ENCODE results near the gene SLC16A5.
"Not testable (repeated sequence)": the region's sequence is repeated elsewhere in the genome, so short reads cannot be mapped to it uniquely, and the experiment has no call there.

The SLC16A5 gene, protein sequence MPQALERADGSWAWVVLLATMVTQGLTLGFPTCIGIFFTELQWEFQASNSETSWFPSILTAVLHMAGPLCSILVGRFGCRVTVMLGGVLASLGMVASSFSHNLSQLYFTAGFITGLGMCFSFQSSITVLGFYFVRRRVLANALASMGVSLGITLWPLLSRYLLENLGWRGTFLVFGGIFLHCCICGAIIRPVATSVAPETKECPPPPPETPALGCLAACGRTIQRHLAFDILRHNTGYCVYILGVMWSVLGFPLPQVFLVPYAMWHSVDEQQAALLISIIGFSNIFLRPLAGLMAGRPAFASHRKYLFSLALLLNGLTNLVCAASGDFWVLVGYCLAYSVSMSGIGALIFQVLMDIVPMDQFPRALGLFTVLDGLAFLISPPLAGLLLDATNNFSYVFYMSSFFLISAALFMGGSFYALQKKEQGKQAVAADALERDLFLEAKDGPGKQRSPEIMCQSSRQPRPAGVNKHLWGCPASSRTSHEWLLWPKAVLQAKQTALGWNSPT

DNA sequence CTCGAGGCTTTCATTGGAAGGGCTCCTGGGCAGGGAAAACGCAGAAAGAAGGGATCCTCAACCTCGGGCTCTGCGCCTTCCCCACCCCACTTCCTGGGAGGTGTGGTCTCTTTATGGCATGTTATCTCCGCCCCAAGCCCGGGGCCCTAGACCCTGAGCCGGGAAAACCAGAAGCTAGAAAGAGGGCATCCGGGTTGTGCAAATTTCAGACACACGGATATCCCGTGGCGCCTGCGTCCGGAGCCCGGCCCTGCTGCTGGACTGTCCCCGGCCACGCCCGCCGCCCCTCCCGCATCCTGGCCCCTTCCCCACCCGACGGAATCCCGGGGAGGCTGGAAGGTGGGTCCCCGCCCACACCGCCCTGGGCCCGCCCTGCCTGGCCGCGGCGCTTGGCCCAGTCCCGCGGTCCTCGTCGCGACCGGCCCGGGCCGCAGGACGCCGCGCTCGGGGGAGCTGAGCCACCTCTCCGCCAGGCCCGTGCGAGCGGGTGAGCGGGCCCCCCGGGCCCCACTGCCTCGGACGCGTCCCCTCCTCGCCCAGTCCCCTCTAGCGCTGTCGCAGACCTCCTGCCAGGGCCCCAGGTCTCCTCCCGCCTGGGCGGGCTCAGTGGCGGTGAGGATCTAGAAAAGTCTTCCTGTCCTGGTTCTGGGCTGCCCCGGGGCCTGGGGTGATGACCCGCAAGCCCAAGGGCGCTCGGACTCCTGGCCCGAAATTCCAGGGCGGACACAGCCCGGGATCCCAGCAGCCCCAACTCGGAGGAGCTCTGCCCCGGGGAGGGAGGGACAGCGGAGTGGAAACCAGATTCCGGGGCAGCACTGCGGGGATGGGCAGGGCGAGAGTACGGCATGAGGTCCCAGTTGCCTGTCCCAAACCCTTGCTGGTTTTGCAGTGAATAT, at the start of gene SLC16A5:
TSS of gene SLC16A5 (plus strand) at position 397 of the 896 bp plus-strand sequence. CDS start 5,683 bp downstream, outside the sequence.
- TF ChIP-seq, protein P1, sequence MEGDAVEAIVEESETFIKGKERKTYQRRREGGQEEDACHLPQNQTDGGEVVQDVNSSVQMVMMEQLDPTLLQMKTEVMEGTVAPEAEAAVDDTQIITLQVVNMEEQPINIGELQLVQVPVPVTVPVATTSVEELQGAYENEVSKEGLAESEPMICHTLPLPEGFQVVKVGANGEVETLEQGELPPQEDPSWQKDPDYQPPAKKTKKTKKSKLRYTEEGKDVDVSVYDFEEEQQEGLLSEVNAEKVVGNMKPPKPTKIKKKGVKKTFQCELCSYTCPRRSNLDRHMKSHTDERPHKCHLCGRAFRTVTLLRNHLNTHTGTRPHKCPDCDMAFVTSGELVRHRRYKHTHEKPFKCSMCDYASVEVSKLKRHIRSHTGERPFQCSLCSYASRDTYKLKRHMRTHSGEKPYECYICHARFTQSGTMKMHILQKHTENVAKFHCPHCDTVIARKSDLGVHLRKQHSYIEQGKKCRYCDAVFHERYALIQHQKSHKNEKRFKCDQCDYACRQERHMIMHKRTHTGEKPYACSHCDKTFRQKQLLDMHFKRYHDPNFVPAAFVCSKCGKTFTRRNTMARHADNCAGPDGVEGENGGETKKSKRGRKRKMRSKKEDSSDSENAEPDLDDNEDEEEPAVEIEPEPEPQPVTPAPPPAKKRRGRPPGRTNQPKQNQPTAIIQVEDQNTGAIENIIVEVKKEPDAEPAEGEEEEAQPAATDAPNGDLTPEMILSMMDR (IDR thresholded peaks at IDR 0.05; ENCODE audit: insufficient read depth, low read depth, low read length, missing control alignments): no peak
- peak within 1 kb of the TSS; percentile 56 for H3K4me3 ChIP-seq (ENCODE audit: low read length)
- peak; percentile 68 for DNase-seq (ENCODE audit: low read depth)

GRCh38 chr17:75039238-75039637, 48.5 kb upstream of the SLC16A5 start:
- TF ChIP-seq, protein P1 (IDR thresholded peaks at IDR 0.05; ENCODE audit: insufficient read depth, low read depth, low read length, missing control alignments): no peak
- DNase-seq (ENCODE audit: low read depth): no peak
- no peak overlapping the region for H3K4me3 ChIP-seq (ENCODE audit: low read length)

GRCh38 chr17:75041656-75042280, 46.0 kb upstream of the SLC16A5 start:
- DNase-seq (ENCODE audit: low read depth): no peak
- TF ChIP-seq, protein P1 (IDR thresholded peaks at IDR 0.05; ENCODE audit: insufficient read depth, low read depth, low read length, missing control alignments): no peak
- no peak overlapping the region for H3K4me3 ChIP-seq (ENCODE audit: low read length)

GRCh38 chr17:75043789-75044188, 44.0 kb upstream of the SLC16A5 start:
- H3K4me3 ChIP-seq (ENCODE audit: low read length); DNase-seq (ENCODE audit: low read depth): not testable (repeated sequence)

DNA sequence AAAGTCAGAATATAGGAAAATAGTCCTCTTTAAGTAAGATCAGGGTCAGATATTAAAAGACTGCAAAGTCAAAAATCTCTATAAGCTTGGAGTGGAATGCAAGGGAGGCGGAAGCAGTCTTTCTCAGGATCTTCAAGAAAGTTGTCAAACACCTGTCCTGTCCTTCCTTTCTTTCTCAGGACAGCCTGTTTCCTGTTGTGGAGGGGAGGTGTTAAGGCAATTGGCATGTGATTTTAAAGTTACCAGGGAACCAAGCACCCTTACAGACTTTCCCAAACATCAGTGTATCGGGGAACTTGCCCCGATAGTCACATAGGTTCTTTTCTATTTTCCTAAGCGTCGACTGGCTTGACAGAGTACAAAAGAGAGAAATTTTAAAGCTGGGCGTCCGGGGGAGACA, 43.0 kb upstream of the SLC16A5 start:
- DNase-seq (ENCODE audit: low read depth): no peak
- H3K4me3 ChIP-seq (ENCODE audit: low read length): no peak overlapping the region
- TF ChIP-seq, protein P1 (IDR thresholded peaks at IDR 0.05; ENCODE audit: insufficient read depth, low read depth, low read length, missing control alignments): no peak

GRCh38 chr17:75045946-75046406, 41.8 kb upstream of the SLC16A5 start:
- peak overlapping the region; percentile 95 for H3K4me3 ChIP-seq (ENCODE audit: low read length)
- DNase-seq (ENCODE audit: low read depth): not testable (repeated sequence)

DNA sequence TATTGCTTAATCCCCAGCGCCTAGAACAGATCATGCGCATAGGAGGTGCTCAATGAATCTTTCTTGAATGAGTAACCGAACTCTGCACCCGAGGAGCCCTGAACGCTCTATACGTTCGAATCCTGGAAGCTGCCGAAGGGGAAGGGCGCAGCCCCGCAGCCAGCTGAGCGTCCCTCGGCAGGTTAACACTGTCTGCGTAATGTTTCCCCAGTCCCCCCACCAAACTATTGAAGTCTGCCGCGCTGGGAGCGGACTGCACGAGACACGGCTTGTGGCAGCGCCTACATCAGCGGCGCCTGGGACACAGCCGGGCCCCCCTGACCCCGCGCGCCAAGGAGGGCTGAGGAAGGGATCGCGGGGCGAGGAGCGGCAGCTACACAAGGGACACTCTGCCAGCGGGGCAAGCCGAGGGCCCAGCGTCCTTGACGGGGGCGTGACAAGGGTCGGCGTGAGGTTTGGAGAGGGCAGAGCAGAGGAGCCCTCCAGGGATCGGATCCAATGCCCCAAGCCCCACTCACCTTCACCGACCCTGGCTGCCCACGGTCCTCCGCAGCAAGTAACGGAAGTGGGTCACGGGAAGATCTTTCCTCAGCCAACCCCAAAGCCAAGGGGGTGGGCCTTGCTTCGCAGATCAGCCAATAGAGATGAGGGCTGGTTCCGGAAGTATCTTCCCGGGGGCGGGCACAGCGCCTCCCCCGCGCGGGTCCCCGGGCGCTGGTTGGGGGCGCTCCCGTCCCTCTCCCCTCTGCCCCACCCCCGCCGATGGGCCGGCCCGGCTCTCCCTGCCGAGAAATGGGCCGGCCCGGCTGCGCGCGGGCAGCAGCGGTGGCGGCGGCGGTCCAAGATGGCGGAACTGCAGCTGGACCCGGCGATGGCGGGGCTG, 41.1 kb upstream of the SLC16A5 start, which contains the start of the genes ATP5PD and KCTD2:
TSS of gene ATP5PD (minus strand) at position 563 of the 883 bp plus-strand sequence. CDS start 4,319 bp downstream, outside the sequence.
TSS of gene KCTD2 (plus strand) at position 819 of the 883 bp plus-strand sequence. CDS start at position 845, 26 bp downstream.
- peak; percentile 97 for DNase-seq (ENCODE audit: low read depth)
- peak within 1 kb of the TSS; percentile 95 for H3K4me3 ChIP-seq (ENCODE audit: low read length)
- TF ChIP-seq, protein P1 (IDR thresholded peaks at IDR 0.05; ENCODE audit: insufficient read depth, low read depth, low read length, missing control alignments): no peak
